Myocyte (in vitro differentiated cells): ENCODE measurements around the gene WDR20. TPM values are rescaled to one million over a fixed set of nuclear protein-coding genes. Genes with fewer than 3 reads are reported as not detected.
"Not testable (repeated sequence)": the region's sequence is repeated elsewhere in the genome, so short reads cannot be mapped to it uniquely, and the experiment has no call there.

Experiments used
- DNase-seq: peaks from one replicate; pipeline ENCODE4 v3.0.0-alpha.2; 2012; ENCODE audit warnings: low read depth
- total RNA-seq: library from RNA; depleted of rRNA; stranded (reverse); fragments of >200 nt; gene quantifications from 2 replicates; pipeline ENCODE4 v1.2.3, GENCODE V29; 2014

WDR20 gene
- total RNA-seq, 1 donor from 2014 or later: 24.3 TPM

DNA sequence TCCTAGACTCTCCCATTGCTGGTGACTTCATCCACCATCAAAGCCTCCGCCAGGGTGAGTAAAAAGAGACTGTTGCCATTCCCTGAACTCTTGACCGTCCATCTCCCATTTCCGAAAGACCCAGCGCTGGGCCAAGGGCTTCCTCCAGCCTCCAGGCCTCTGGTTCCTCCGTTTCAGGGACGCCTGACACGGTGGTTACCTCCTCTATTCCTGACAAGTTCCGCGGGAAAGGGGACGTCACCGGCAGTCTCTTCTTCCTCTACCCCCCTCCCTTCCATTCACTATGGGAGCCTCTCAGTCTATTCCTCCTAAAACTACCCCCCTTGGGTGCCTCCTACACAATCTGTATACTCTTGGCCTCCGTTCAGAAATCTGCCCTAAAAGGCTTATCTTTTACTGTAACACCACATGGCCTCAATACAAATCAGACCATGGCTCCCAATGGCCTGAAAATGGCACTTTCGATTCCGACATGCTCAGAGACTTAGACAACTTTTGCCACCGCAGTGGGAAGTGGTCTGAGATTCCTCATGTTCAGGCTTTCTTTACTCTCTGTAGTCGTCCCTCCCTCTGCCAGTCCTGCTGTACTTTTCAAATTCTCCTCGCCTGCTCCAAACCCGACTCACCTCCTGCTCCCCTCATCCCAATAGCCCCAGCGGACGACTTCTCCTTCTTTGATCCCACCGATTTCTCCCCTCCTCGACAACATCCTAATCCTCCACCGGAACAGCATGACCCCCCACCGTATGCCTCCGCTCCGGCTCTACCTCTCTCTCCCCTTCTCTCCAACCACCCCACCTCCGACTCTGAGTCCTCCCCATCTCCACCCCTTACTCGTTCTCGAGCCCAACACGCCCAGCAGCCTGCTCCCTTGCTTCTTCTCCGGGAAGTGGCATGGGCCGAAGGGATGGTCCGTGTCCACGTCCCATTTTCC lies 94.9 kb downstream of the WDR20 start:
- DNase-seq: no peak

DNA sequence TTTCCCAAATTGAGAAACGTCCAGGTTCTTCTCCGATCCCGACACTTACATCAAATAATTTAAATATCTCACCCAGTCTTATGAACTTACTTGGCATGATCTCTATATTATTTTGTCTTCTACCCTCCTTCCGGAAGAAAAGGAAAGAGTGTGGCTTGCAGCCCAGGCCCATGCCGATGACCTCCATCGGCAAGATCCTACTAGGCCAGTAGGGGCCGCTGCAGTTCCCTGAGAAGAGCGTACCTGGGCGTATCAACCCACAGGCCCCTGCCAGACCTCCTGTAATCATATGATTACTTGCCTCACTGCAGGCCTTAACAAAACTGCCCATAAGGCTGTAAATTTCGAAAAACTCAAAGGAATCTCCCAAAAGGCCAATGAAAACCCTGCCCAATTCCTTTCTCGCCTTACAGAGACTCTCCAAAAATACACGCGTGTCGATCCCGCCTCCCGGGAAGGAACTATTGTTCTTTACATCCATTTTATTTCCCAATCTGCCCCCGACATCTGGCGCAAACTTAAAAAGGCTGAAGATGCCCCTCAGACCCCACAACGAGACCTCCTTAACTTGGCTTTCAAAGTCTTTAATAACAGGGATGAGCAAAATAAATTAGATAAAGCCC lies 95.7 kb downstream of the WDR20 start:
- DNase-seq: peak; percentile 76

DNA sequence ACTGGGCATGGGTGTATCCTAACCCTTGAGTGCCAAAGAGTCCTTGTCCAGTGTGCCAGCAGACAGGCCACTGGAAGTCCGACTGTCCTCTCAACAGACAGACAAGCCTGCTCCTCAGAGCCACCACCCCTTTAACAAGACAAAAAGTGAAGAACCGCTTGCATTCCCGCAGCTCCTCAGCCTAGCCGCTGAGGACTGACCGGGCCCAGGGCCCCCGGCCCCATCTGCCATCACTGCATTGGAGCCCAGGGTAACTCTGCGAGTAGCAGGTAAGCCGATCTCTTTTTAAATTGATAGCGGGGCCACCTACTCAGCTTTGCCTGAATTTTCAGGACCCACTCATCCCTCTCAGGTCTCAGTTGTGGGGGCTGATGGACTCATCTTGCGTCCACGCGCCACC lies 96.3 kb downstream of the WDR20 start:
- DNase-seq: no peak

DNA sequence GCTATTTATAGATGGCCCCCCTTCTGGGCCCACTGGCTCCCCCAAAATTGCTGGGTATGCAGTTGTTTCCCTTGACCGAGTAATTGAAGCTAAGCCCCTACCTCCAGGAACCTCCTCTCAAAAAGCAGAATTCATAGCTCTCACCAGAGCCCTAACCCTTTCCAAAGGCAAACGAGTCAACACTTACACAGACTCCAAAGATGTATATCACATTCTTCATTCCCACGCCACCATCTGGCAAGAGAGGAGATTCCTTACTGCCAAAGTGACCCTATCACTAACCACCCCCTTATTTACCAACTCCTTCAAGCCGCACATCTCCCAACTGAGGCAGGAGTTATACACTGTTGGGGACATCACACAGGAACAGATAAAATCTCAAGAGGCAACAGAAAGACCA lies 98.4 kb downstream of the WDR20 start:
- DNase-seq: no peak

GRCh38 chr14:102238766-102239165 lies 99.1 kb downstream of the WDR20 start:
- DNase-seq: no peak

DNA sequence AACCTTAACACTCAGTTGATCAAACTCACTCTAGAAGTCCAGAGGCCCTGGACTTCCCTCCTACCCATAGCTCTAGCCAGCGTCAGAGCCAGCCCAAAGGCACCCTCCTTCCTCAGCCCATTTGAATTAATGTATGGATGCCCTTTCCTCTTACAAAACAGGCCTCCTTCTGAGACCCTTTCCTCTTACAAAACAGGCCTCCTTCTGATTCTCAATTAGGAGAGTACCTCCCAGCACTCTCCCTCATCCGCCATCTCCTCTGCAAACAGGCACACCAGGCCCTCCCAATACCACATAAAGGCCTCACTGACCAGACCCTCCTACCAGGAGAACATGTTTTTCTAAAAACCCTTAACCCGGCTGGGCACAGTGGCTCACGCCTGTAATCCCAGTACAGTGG lies 99.5 kb downstream of the WDR20 start:
- no peak for DNase-seq

DNA sequence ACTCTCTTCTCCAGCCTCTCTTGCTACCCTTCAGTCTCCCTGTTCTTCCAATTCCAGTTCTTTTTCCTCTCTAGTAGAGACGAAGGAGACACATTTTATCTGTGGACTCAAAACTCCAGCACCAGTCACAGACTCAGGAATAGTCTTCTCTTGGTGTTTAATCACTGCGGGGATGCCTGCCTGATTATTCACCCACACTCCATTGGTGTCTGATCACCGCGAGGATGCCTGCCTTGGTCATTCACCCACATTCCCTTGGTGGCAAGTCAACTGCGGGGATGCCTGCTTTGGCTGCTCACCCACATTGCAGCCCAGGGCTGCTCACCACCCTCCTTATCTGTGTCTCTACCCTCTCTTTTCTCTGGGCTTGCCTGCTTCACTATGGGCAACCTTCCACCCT lies 100.8 kb downstream of the WDR20 start:
- peak; percentile 71 for DNase-seq

DNA sequence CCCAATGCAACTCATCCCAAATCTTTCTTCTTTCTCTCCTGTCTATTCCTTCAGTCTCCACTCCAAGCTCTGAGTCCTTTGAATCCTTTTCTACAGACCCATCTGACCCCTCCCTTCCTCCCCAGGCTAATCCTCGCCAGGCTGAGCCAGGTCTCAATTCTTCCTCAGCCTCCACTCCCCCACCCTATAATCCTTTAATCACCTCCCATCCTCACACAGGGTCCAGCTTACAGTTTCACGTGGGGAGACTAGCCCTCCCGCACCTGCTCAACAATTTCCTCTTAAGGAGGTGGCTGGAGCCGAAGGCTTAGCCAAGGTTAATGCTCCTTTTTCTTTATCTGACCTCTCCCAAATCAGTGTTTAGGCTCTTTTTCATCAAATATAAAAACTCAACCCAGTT lies 101.5 kb downstream of the WDR20 start:
- DNase-seq: no peak

- not testable (repeated sequence) for DNase-seq
Observed at GRCh38 chr14:102243795-102244194, 104.1 kb downstream of the WDR20 start.

DNA sequence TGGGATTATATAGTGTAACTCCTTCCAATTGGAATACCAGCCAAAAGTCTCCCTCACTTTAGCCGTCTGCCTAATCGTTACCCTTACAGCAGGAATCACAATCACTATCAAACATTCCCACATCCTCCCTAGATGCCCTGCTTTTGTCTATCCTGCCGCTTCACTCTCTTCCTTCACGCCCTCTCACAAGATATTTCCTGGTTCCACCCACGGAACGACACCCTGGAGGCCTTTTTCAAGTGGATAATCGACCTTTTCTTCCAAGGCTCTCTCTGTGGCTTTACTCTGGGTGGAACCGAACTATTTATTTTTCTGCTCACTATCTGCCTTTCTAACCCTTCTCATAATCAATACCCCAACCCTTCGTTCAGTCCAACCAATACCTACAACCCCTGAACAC lies 106.4 kb downstream of the WDR20 start:
- no peak for DNase-seq

DNA sequence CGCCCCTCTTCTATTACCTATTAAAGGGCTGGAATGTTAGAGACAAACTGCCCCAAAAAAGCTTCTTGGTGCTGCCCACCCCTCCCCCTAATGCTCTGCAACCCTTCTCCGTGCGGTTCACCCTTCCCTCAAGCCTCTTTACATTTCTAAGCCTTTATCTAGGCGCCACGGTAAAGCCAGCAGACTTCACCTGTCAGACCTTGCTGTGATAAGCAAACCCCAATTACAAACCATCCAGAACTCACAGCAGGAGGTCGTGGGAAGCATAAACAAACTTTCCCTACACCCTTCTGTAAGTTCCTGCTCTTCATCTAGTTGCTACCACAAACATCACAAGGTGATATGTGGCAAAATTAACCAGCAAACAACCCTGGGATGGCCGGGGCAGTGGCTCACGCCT lies 108.4 kb downstream of the WDR20 start:
- DNase-seq: no peak

DNA sequence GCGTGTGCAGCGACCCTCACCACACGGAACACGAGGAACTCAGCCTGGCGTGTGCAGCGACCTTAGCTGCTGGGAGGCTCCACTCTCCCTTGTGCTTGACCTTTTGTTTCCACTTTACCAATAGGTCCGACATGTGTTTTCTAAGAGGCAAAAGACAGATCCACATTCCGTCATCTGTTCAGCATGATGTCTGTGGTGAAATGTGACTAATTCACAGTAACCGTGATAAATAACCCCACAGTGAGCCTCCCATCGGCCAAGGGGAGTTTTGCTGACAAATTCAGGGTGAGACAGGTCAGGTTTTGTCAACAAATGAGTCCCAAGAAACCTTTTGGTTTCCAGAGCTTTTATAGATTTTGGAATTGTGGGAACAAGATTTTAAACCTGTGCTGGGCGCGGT lies 109.3 kb downstream of the WDR20 start:
- DNase-seq: peak; percentile 30

GRCh38 chr14:102249981-102250380 lies 110.3 kb downstream of the WDR20 start:
- no peak for DNase-seq

DNA sequence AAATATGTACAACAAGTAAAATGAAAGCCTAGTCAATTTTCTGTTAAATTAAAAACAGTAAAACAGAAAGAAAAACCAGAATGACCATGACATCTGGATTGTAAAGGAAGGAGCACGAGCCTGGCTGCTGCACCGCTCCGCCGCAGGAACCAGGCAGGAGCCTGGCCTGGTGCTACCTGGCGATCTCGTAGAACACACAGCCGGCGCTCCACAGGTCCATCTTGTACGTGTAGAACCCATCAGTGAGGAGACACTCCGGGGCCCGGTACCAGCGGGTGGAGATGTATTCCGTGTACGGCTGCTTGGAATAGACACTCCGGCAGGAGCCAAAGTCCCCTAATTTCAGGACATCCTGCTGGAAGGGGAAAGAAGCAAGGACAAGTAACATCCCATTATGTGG lies 110.9 kb downstream of the WDR20 start:
- DNase-seq: no peak

- DNase-seq: peak; percentile 64
Observed at GRCh38 chr14:102251161-102251560, 111.5 kb downstream of the WDR20 start.

- DNase-seq: peak; percentile 15
Observed at GRCh38 chr14:102252834-102253801, 113.4 kb downstream of the WDR20 start.

GRCh38 chr14:102255401-102256190 lies 115.9 kb downstream of the WDR20 start:
- DNase-seq: peak; percentile 68

DNA sequence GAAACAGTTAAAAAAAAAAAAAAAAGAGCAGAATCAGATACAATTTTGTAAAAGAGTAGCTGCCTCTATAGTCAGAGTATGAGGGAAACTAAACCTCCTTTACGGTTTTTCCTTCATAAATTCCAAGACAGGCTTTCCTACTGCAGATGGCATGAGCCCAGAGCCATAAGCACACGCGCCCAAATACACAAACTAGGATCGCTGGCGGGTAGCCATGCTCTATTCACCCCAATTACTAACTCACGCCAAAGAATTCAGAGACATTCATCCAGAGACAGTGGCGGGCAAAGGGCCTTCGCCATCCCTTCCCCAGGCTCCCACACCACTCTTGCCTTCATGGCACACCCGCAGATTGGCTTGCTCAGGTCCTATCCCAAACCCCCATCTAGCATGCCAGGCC lies 117.0 kb downstream of the WDR20 start:
- no peak for DNase-seq

DNA sequence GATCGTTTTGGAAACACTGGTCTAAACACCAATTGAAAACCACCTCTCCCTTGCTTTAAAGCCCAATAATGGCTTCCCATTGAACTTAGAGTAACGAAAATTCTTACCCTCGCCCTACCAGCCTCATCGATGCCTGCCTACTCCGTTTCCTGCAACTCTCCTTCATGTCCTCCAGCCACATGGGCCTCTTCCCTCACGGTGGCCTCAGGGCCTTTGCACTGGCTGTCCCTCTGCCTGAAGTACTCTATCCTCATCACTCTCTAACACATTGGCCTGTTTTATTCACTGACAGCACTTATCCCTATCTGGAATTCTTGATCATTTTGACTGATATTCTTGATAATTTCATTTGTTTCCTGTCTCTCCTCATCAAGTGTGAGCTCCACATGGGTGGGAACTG lies 118.4 kb downstream of the WDR20 start:
- no peak for DNase-seq
